Measurements from ENCODE around the gene TPST2.

The TPST2 gene

DNA sequence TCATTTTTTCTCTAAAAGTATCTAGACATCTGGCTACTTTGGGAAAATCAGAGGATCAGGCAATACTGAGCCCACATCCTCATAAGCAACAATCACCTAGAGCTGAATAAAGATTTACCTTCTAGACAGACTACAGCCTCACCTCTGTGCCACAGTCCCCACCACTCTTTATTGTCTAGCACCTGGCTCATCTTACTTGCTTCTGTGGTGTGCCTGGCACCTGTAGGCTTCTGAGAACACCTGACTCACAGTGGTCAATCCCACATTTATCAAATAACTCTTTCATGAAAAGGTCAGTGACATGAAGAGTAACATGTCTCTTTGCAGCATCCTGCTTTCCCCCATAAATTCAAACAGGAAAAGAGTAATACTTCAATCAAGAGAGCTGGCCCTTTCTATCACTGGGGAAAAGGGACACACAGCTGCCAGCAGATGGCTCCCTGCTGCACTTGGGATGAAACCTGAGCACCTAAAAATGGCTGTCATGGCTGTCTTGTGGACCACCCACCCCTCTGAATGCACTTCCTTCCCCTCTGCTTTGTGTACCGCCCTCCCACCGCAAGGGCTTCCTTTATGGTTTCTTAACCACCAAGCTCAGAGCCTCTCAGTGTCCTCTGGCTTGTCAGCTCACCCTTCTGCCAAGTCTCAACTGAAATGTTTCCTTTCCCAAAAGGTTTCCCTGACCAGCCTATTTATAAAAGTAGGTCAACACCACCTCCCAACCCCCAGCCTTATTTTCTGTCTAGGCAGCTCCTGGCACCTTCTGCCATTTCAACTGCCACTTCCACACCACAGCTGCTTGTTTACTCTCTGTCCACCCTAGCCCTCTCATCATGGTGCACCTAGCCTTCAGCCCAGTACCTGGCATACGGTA, 87.0 kb downstream of the TPST2 start:
- TF ChIP-seq SPI1 (IDR thresholded peaks at IDR 0.05; ENCODE audit: low read depth, low read length): 0 out of 2 replicates have a peak, but pooled peaks have one; percentile 30
- TF ChIP-seq POLR2A (IDR thresholded peaks at IDR 0.05; ENCODE audit: low read depth, low read length): no peak
- FAIRE-seq (peak; percentile 88), DNase-seq (ENCODE audit: insufficient read length, low spot score) (peak; percentile 48)

DNA sequence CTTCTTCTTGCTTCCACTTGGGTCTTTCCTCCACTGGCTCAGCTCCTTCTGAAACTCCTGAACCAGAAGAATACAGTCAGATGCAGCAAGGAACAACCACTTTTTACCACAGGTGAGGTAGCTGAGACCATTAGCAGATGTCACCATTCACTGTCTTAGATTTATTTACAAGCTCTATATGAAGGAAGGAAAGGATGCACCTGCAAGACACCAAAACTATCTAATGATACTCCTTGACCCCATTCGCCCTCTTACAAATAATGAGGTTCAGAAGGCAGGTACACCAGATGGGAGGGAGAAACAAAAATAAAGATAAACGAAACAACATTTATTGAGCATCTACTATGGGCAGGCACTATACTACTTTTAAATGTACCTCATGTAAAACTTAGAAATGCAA, 87.9 kb downstream of the TPST2 start:
- FAIRE-seq (no peak), DNase-seq (ENCODE audit: insufficient read length, low spot score) (no peak)
- TF ChIP-seq TAF1 (IDR thresholded peaks at IDR 0.05; ENCODE audit: low read depth, low read length) (no peak), PAX5 (IDR thresholded peaks at IDR 0.05; ENCODE audit: insufficient read depth, low read length, severe bottlenecking) (no peak), POLR2A (IDR thresholded peaks at IDR 0.05; ENCODE audit: low read depth, low read length) (no peak), SPI1 (IDR thresholded peaks at IDR 0.05; ENCODE audit: low read depth, low read length) (no peak), POLR2AphosphoS5 (IDR thresholded peaks at IDR 0.05; ENCODE audit: low read depth, low read length) (no peak), POU2F2 (IDR thresholded peaks at IDR 0.05; ENCODE audit: low read depth, low read length) (no peak)

GRCh38 chr22:26499188-26499703, 90.7 kb downstream of the TPST2 start:
- TF ChIP-seq POLR2A (IDR thresholded peaks at IDR 0.05; ENCODE audit: low read depth, low read length) (no peak), POLR2AphosphoS5 (IDR thresholded peaks at IDR 0.05; ENCODE audit: low read depth, low read length) (no peak), SPI1 (IDR thresholded peaks at IDR 0.05; ENCODE audit: low read depth, low read length) (no peak), TAF1 (IDR thresholded peaks at IDR 0.05; ENCODE audit: low read depth, low read length) (no peak), POU2F2 (IDR thresholded peaks at IDR 0.05; ENCODE audit: low read depth, low read length) (no peak), PAX5 (IDR thresholded peaks at IDR 0.05; ENCODE audit: insufficient read depth, low read length, severe bottlenecking) (no peak)
- DNase-seq (ENCODE audit: insufficient read length, low spot score) (no peak), FAIRE-seq (no peak)

- no peak for TF ChIP-seq TAF1 (IDR thresholded peaks at IDR 0.05; ENCODE audit: low read depth, low read length)
- TF ChIP-seq POU2F2 (IDR thresholded peaks at IDR 0.05; ENCODE audit: low read depth, low read length): no peak
- no peak for TF ChIP-seq SPI1 (IDR thresholded peaks at IDR 0.05; ENCODE audit: low read depth, low read length)
- TF ChIP-seq POLR2AphosphoS5 (IDR thresholded peaks at IDR 0.05; ENCODE audit: low read depth, low read length): no peak
- no peak for TF ChIP-seq PAX5 (IDR thresholded peaks at IDR 0.05; ENCODE audit: insufficient read depth, low read length, severe bottlenecking)
- DNase-seq (ENCODE audit: insufficient read length, low spot score) (no peak), FAIRE-seq (no peak)
Measured at GRCh38 chr22:26496456-26496855, 93.5 kb downstream of the TPST2 start.

DNA sequence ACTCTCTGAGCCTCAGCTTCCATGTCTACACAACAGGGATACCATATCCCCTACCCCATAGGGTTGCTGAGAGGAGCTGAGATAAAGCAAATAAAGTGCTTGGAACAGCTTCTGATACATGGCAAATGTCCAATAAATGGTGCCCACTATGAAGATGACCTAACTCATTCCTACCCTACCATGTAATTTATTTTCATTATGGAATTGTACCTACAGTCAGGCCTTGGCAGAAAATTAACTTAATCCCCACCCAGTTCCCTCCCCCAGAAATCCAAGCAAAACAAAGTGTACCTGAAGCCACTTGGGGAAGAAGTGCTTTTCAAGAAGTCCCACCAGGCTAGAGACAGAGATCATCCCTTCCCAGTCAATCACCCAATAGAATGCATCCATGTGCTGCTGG, 95.4 kb downstream of the TPST2 start:
- TF ChIP-seq TAF1 (IDR thresholded peaks at IDR 0.05; ENCODE audit: low read depth, low read length): no peak
- no peak for TF ChIP-seq PAX5 (IDR thresholded peaks at IDR 0.05; ENCODE audit: insufficient read depth, low read length, severe bottlenecking)
- TF ChIP-seq POLR2AphosphoS5 (IDR thresholded peaks at IDR 0.05; ENCODE audit: low read depth, low read length): no peak
- no peak for TF ChIP-seq POLR2A (IDR thresholded peaks at IDR 0.05; ENCODE audit: low read depth, low read length)
- TF ChIP-seq POU2F2 (IDR thresholded peaks at IDR 0.05; ENCODE audit: low read depth, low read length): no peak
- TF ChIP-seq SPI1 (IDR thresholded peaks at IDR 0.05; ENCODE audit: low read depth, low read length): no peak
- FAIRE-seq (no peak), DNase-seq (ENCODE audit: insufficient read length, low spot score) (no peak)

DNA sequence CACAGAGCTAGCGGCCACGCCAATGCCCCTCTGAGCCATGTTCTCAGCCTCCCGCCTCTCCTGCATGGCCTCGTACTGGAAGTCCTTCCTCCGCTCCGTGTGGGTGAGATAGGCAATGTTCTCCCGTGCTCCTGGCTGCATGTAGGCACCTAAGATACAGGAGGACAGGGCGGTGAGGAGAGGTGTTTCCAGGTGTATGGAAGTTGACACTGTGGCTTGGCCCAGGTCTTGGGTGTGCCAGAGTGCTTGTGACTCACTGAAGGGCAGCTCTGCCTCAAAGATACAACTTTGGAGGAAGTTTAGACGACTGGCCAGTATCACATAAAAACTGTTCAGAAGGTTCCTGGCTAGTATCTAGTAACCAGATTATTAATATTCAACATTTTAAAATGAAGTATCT, 97.7 kb downstream of the TPST2 start:
- no peak for DNase-seq (ENCODE audit: insufficient read length, low spot score)
- TF ChIP-seq SPI1 (IDR thresholded peaks at IDR 0.05; ENCODE audit: low read depth, low read length) (no peak), POU2F2 (IDR thresholded peaks at IDR 0.05; ENCODE audit: low read depth, low read length) (no peak), TAF1 (IDR thresholded peaks at IDR 0.05; ENCODE audit: low read depth, low read length) (no peak), POLR2A (IDR thresholded peaks at IDR 0.05; ENCODE audit: low read depth, low read length) (no peak)
- FAIRE-seq: no peak

GRCh38 chr22:26489447-26490036, 100.4 kb downstream of the TPST2 start:
- TF ChIP-seq POU2F2 (IDR thresholded peaks at IDR 0.05; ENCODE audit: low read depth, low read length): no peak
- no peak for TF ChIP-seq POLR2A (IDR thresholded peaks at IDR 0.05; ENCODE audit: low read depth, low read length)
- TF ChIP-seq SPI1 (IDR thresholded peaks at IDR 0.05; ENCODE audit: low read depth, low read length): no peak
- TF ChIP-seq PAX5 (IDR thresholded peaks at IDR 0.05; ENCODE audit: insufficient read depth, low read length, severe bottlenecking): no peak
- TF ChIP-seq POLR2AphosphoS5 (IDR thresholded peaks at IDR 0.05; ENCODE audit: low read depth, low read length): peak; percentile 49; the same call in 1 of the 2 replicates
- no peak for TF ChIP-seq TAF1 (IDR thresholded peaks at IDR 0.05; ENCODE audit: low read depth, low read length)
- DNase-seq (ENCODE audit: insufficient read length, low spot score) (no peak), FAIRE-seq (no peak)

GRCh38 chr22:26487996-26488395, 101.9 kb downstream of the TPST2 start:
- FAIRE-seq (no peak), DNase-seq (ENCODE audit: insufficient read length, low spot score) (no peak)
- TF ChIP-seq SPI1 (IDR thresholded peaks at IDR 0.05; ENCODE audit: low read depth, low read length): no peak
- no peak for TF ChIP-seq PAX5 (IDR thresholded peaks at IDR 0.05; ENCODE audit: insufficient read depth, low read length, severe bottlenecking)
- no peak for TF ChIP-seq POU2F2 (IDR thresholded peaks at IDR 0.05; ENCODE audit: low read depth, low read length)
- TF ChIP-seq POLR2AphosphoS5 (IDR thresholded peaks at IDR 0.05; ENCODE audit: low read depth, low read length): no peak
- no peak for TF ChIP-seq POLR2A (IDR thresholded peaks at IDR 0.05; ENCODE audit: low read depth, low read length)
- TF ChIP-seq TAF1 (IDR thresholded peaks at IDR 0.05; ENCODE audit: low read depth, low read length): no peak

- DNase-seq (ENCODE audit: insufficient read length, low spot score) (no peak), FAIRE-seq (no peak)
- TF ChIP-seq POU2F2 (IDR thresholded peaks at IDR 0.05; ENCODE audit: low read depth, low read length) (no peak), TAF1 (IDR thresholded peaks at IDR 0.05; ENCODE audit: low read depth, low read length) (no peak), POLR2A (IDR thresholded peaks at IDR 0.05; ENCODE audit: low read depth, low read length) (no peak), SPI1 (IDR thresholded peaks at IDR 0.05; ENCODE audit: low read depth, low read length) (no peak), PAX5 (IDR thresholded peaks at IDR 0.05; ENCODE audit: insufficient read depth, low read length, severe bottlenecking) (no peak), POLR2AphosphoS5 (IDR thresholded peaks at IDR 0.05; ENCODE audit: low read depth, low read length) (no peak)
Measured at GRCh38 chr22:26486394-26486793, 103.5 kb downstream of the TPST2 start.
